SK-N-SH (cell line): ENCODE results near the gene DUOX2. TPM values are rescaled to one million over a fixed set of nuclear protein-coding genes. Genes with fewer than 3 reads are reported as not detected.
A peak's percentile ranks its signal among the peaks of the same experiment; 100 is the strongest.

Experiments
- CTCF ChIA-PET: fragments of 300-600, 350-600 bp; formaldehyde crosslinking; extraction: SDS; loops from one replicate; lab custom pipeline; 2021; lab: Yijun Ruan, JAX
- POLR2A ChIA-PET: fragments of 350-600 bp; sonication (Branson Sonifier 250); formaldehyde crosslinking; extraction: SDS; loops from one replicate; lab custom pipeline; 2020; ENCODE audit warnings: antibody characterized with exemption, inconsistent platforms; lab: Yijun Ruan, JAX
- DNase-seq: peaks from one replicate; pipeline ENCODE4 v3.0.0; 2012
- H2AFZ ChIP-seq: fragments of 200-600 bp; sonication (generic); 2 replicates; pipeline ENCODE4 v1.8.1; 2016; ENCODE audit warnings: antibody characterized with exemption, mild to moderate bottlenecking, low read depth
- H3F3A ChIP-seq: fragments of 200-600 bp; sonication (generic); replicated peaks from 2 replicates; pipeline ENCODE3; 2016; ENCODE audit warnings: antibody characterized with exemption, mild to moderate bottlenecking; ENCODE audit not compliant: insufficient read depth
- H3K27ac ChIP-seq, 2 experiments: fragments of 200-500 bp in 1 of 2; fragments of 200-600 bp in 1 of 2; sonication (Bioruptor generic) in 1 of 2; sonication (generic), shearing (Covaris generic) in 1 of 2; 2 replicates each; pipeline versions ENCODE4 v1.5.1 to v1.6.1; 2014 to 2016; ENCODE audit warnings: low read depth in 2 of 2, inconsistent platforms in 1 of 2, low read length in 1 of 2, mild to moderate bottlenecking in 1 of 2, mixed read lengths in 1 of 2
- H3K27me3 ChIP-seq: fragments of 200-600 bp; sonication (generic), shearing (Covaris generic); 2 replicates; pipeline ENCODE4 v1.6.1; 2016; ENCODE audit warnings: mixed run types; ENCODE audit not compliant: insufficient read depth
- H3K36me3 ChIP-seq, 2 experiments: fragments of 200-500 bp in 1 of 2; fragments of 200-600 bp in 1 of 2; sonication (Bioruptor generic) in 1 of 2; sonication (generic) in 1 of 2; replicated peaks in 1 of 2; 2 replicates each; pipeline versions ENCODE3 to v1.5.1; 2014 to 2016; ENCODE audit warnings: low read length in 1 of 2, mild to moderate bottlenecking in 1 of 2; ENCODE audit not compliant: insufficient read depth in 2 of 2, control insufficient read depth in 1 of 2
- H3K4me1 ChIP-seq, 2 experiments: fragments of 200-500 bp in 1 of 2; fragments of 200-600 bp in 1 of 2; sonication (Bioruptor generic) in 1 of 2; sonication (generic), shearing (Covaris generic) in 1 of 2; 2 replicates each; pipeline versions ENCODE4 v1.5.1 to v1.6.1; 2014 to 2016; ENCODE audit warnings: low read depth in 1 of 2, low read length in 1 of 2, mixed run types in 1 of 2; ENCODE audit not compliant: insufficient read depth in 2 of 2, control insufficient read depth in 1 of 2
- H3K4me2 ChIP-seq: fragments of 200-600 bp; sonication (generic), shearing (Covaris generic); 2 replicates; pipeline ENCODE4 v1.6.1; 2017; ENCODE audit warnings: mixed run types
- H3K4me3 ChIP-seq, 2 experiments: fragments of 200-500 bp in 1 of 2; fragments of 200-600 bp in 1 of 2; sonication (Bioruptor generic) in 1 of 2; sonication (generic), shearing (Covaris generic) in 1 of 2; 2 replicates each; pipeline versions ENCODE4 v1.5.1 to v1.8.1; 2014 to 2016; ENCODE audit warnings: low read depth in 2 of 2, inconsistent platforms in 1 of 2, low read length in 1 of 2, mild to moderate bottlenecking in 1 of 2, mixed read lengths in 1 of 2, moderate library complexity in 1 of 2
- H3K79me2 ChIP-seq: fragments of 200-600 bp; sonication (generic); 2 replicates; pipeline ENCODE4 v1.8.1; 2017; ENCODE audit warnings: mild to moderate bottlenecking; ENCODE audit not compliant: insufficient read depth
- H3K9ac ChIP-seq: fragments of 200-600 bp; sonication (generic); 2 replicates; pipeline ENCODE4 v1.6.1; 2017; ENCODE audit warnings: mixed run types
- H3K9me2 ChIP-seq: fragments of 200-600 bp; sonication (generic); 2 replicates; pipeline ENCODE4 v1.6.1; 2017; ENCODE audit warnings: mixed run types
- H3K9me3 ChIP-seq: fragments of 200-600 bp; sonication (generic); 2 replicates; pipeline ENCODE4 v1.6.1; 2017; ENCODE audit warnings: mixed run types, mild to moderate bottlenecking, moderate library complexity
- H4K20me1 ChIP-seq: fragments of 200-600 bp; sonication (generic); 2 replicates; pipeline ENCODE4 v1.6.1; 2017; ENCODE audit warnings: mild to moderate bottlenecking, mixed run types; ENCODE audit not compliant: insufficient read depth
- CHD2 ChIP-seq: fragments of 150-350 bp; IDR thresholded peaks from 2 replicates; pipeline ENCODE4 v1.6.1; 2018; ENCODE audit warnings: low read length; ENCODE audit not compliant: partially characterized antibody
- FOXJ3 ChIP-seq: sonication (generic); formaldehyde crosslinking; IDR thresholded peaks from 2 replicates; pipeline ENCODE4 v1.5.1; 2020; ENCODE audit warnings: mild to moderate bottlenecking, missing genetic modification reagents
- GATA2 ChIP-seq: sonication (generic); formaldehyde crosslinking; IDR thresholded peaks from 2 replicates; pipeline ENCODE4 v1.5.0; 2020; ENCODE audit warnings: mild to moderate bottlenecking, missing genetic modification reagents
- NRF1 ChIP-seq: IDR thresholded peaks from 2 replicates; pipeline ENCODE4 v1.6.1; 2012; ENCODE audit warnings: low read depth, mild to moderate bottlenecking, low read length
- POLR2AphosphoS5 ChIP-seq: IDR thresholded peaks from 2 replicates; pipeline ENCODE4 v1.6.1; 2012; ENCODE audit warnings: low read depth, low read length
- RAD21 ChIP-seq: IDR thresholded peaks from 2 replicates; pipeline ENCODE4 v1.6.1; 2012; ENCODE audit warnings: mild to moderate bottlenecking, low read length
- RCOR1 ChIP-seq: fragments of 150-350 bp; IDR thresholded peaks from 2 replicates; pipeline ENCODE4 v1.6.1; 2017; ENCODE audit warnings: antibody characterized with exemption, low read length
- WGBS: methylation state at CpG from one replicate; pipeline ENCODE4 v1.1.6; 2017; ENCODE audit warnings: low lambda C conversion rate; 5-methylcytosine and 5-hydroxymethylcytosine counted together
- polyA plus RNA-seq, 3 experiments: library from polyadenylated mRNA; depleted of rRNA; stranded (reverse); fragments of >200 nt; gene quantifications; 2 replicates each; pipeline ENCODE4 v1.2.3, GENCODE V29; 2012
- TF ChIP-seq, protein P1 (sequence below): fragments of 150-350 bp; IDR thresholded peaks from 2 replicates; pipeline ENCODE4 v1.6.1; 2017; ENCODE audit warnings: antibody characterized with exemption, low read length, low read depth, borderline replicate concordance
- TF ChIP-seq, protein P2 (sequence below): IDR thresholded peaks from 2 replicates; pipeline ENCODE4 v1.4.0; 2012; ENCODE audit warnings: low read depth, borderline replicate concordance

The DUOX2 gene
- polyA plus RNA-seq, 1 of the 3 experiments (the other 2 are of a cell fraction): not detected

DNA sequence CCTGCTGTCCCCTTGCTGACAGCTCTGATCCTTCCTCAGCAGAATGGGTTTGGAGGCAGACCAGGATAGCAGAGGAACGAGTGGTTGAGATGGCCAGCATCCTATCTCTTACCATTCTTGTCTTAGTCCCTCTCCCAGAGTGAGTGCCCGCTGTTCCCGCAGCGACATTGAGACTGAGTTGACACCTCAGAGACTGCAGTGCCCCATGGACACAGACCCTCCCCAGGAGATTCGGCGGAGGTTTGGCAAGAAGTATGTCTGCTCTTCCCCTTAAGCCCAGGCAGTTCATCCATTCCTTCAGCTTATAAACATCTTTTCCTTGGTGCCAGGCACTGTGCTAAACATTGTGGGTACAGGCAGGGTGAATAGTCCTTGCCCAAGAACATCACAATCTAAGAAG, 37.0 kb upstream of the DUOX2 start:
- Histone ChIP-seq H3F3A (no peaks in the 10 kb centered on the region), H3K4me3 (no peak overlapping the region), H3K9me3 (no peaks in the 10 kb centered on the region), H2AFZ (no peak overlapping the region), H3K9me2 (no peaks in the 10 kb centered on the region), H3K27ac (no peak overlapping the region), H3K9ac (no peak overlapping the region), H4K20me1 (no peaks in the 10 kb centered on the region), H3K79me2 (no peaks in the 10 kb centered on the region), H3K4me1 (peaks cover 10 to 13% of the 10 kb centered on the region in 2 experiments; a peak in 3 of 4 replicates), H3K4me2 (no peak overlapping the region), H3K27me3 (no peaks in the 10 kb centered on the region), H3K36me3 (peaks cover 0 to 3% of the 10 kb centered on the region in 2 experiments)
- no peak for DNase-seq
- TF ChIP-seq RAD21 (no peak), FOXJ3 (CRISPR knock-in tag) (no peak), RCOR1 (no peak)
- TF ChIP-seq, protein P1, sequence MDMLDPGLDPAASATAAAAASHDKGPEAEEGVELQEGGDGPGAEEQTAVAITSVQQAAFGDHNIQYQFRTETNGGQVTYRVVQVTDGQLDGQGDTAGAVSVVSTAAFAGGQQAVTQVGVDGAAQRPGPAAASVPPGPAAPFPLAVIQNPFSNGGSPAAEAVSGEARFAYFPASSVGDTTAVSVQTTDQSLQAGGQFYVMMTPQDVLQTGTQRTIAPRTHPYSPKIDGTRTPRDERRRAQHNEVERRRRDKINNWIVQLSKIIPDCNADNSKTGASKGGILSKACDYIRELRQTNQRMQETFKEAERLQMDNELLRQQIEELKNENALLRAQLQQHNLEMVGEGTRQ: no peak
- 95% methylated on average over 6 of the region's 6 CpGs for WGBS
- ChIA-PET POLR2A (no interaction called here), CTCF (interaction anchor here (0.8 to 3.2 kb wide), 5 partner anchors 12 to 54 kb away, joined by 3 to 12 read pairs (median 3); no protein-coding TSS in a partner anchor)

DNA sequence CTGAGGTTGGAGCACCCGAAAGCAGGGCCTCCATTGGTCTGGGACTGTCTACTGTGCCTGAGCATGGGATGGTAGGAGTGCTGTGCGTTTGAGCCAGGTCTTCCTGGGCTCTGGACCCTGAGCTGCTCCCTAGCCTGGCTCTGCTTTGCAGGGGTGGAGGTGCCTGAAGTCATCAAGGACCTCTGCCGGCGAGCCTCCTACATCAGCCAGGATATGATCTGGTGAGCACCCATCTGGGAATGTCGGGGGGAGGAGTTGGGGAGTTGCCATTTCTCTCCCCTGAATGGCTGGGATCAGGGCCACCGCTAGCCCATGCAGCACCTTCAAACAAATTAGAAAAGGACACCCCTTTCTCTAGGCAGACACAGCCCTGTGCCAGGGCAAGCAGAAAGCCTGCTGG, 36.5 kb upstream of the DUOX2 start:
- H3K9me3 ChIP-seq: no peaks in the 10 kb centered on the region
- no peak overlapping the region for H3K27ac ChIP-seq
- no peaks in the 10 kb centered on the region for H3K79me2 ChIP-seq
- H3K9me2 ChIP-seq: no peaks in the 10 kb centered on the region
- H4K20me1 ChIP-seq: no peaks in the 10 kb centered on the region
- peaks cover 11 to 12% of the 10 kb centered on the region in 2 experiments; a peak in 3 of 4 replicates for H3K4me1 ChIP-seq
- H3K4me2 ChIP-seq: no peak overlapping the region
- H3K27me3 ChIP-seq: no peaks in the 10 kb centered on the region
- TF ChIP-seq POLR2AphosphoS5 (no peak), CHD2 (no peak)
- DNase-seq: no peak
- H3K36me3 ChIP-seq: peaks cover 0 to 3% of the 10 kb centered on the region in 2 experiments
- WGBS: 53% methylated on average over 3 of the region's 6 CpGs
- H3F3A ChIP-seq: no peaks in the 10 kb centered on the region
- H3K9ac ChIP-seq: no peak overlapping the region
- H3K4me3 ChIP-seq: no peak overlapping the region
- H2AFZ ChIP-seq: no peak overlapping the region
- CTCF ChIA-PET: interaction anchor here (0.7 to 4.3 kb wide), 7 partner anchors 12 to 307 kb away, joined by 3 to 25 read pairs (median 3); no protein-coding TSS in a partner anchor
- POLR2A ChIA-PET: interaction anchor here (2.0 kb wide), 1 partner anchor 11 kb away, joined by 6 read pairs; no protein-coding TSS in a partner anchor

DNA sequence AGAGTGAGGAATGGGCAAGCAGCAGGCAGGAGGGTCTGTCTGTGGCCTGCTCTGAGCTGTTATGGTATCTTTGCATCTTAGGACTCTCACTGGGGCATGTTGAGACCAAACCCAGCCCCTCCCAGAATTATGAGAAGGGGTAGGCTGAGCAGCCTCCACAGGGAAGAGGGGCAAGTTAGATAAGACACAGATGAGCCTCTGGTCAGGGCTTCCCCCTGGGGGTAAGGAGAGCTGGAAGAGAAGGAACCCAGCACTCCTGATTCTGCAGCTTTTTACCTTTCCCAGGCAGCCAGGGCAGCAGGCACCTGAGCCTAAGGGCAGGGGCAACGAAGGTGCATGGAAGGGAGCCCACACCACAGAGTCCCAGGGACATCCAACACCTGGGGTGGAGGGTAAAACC, 35.1 kb upstream of the DUOX2 start:
- no peak overlapping the region for H3K9ac ChIP-seq
- H3K4me3 ChIP-seq: no peak overlapping the region
- peak; percentile 62 for DNase-seq
- peak overlapping the region in 1 of 2 experiments; percentile 67; a peak in 2 of 4 replicates for H3K27ac ChIP-seq
- H3F3A ChIP-seq: no peaks in the 10 kb centered on the region
- no peaks in the 10 kb centered on the region for H3K9me3 ChIP-seq
- no peaks in the 10 kb centered on the region for H3K9me2 ChIP-seq
- H3K36me3 ChIP-seq: peaks cover 0 to 3% of the 10 kb centered on the region in 2 experiments
- 0 out of 2 replicates have a peak overlapping the region, but pooled peaks have one; percentile 28 for H3K4me2 ChIP-seq
- H3K79me2 ChIP-seq: no peaks in the 10 kb centered on the region
- WGBS: 75% methylated on average over 1 of the region's 1 CpG
- no peaks in the 10 kb centered on the region for H3K27me3 ChIP-seq
- CTCF ChIA-PET: interaction anchor here (1.2 to 4.3 kb wide), 4 partner anchors 16 to 128 kb away, joined by 3 to 25 read pairs (median 8); no protein-coding TSS in a partner anchor
- POLR2A ChIA-PET: interaction anchor here (0.7 to 2.0 kb wide), 3 partner anchors 10 to 101 kb away, joined by 3 to 6 read pairs (median 4); no protein-coding TSS in a partner anchor
- TF ChIP-seq, protein P2, sequence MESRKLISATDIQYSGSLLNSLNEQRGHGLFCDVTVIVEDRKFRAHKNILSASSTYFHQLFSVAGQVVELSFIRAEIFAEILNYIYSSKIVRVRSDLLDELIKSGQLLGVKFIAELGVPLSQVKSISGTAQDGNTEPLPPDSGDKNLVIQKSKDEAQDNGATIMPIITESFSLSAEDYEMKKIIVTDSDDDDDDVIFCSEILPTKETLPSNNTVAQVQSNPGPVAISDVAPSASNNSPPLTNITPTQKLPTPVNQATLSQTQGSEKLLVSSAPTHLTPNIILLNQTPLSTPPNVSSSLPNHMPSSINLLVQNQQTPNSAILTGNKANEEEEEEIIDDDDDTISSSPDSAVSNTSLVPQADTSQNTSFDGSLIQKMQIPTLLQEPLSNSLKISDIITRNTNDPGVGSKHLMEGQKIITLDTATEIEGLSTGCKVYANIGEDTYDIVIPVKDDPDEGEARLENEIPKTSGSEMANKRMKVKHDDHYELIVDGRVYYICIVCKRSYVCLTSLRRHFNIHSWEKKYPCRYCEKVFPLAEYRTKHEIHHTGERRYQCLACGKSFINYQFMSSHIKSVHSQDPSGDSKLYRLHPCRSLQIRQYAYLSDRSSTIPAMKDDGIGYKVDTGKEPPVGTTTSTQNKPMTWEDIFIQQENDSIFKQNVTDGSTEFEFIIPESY: no peak
- peak; percentile 40 for TF ChIP-seq GATA2 (CRISPR knock-in tag)
- TF ChIP-seq NRF1: no peak
- peaks cover 12% of the 10 kb centered on the region in 2 experiments; a peak in 3 of 4 replicates for H3K4me1 ChIP-seq
- no peak overlapping the region for H2AFZ ChIP-seq
- H4K20me1 ChIP-seq: no peaks in the 10 kb centered on the region
